ENCODE data around the gene CPA1.

CPA1 gene

DNA sequence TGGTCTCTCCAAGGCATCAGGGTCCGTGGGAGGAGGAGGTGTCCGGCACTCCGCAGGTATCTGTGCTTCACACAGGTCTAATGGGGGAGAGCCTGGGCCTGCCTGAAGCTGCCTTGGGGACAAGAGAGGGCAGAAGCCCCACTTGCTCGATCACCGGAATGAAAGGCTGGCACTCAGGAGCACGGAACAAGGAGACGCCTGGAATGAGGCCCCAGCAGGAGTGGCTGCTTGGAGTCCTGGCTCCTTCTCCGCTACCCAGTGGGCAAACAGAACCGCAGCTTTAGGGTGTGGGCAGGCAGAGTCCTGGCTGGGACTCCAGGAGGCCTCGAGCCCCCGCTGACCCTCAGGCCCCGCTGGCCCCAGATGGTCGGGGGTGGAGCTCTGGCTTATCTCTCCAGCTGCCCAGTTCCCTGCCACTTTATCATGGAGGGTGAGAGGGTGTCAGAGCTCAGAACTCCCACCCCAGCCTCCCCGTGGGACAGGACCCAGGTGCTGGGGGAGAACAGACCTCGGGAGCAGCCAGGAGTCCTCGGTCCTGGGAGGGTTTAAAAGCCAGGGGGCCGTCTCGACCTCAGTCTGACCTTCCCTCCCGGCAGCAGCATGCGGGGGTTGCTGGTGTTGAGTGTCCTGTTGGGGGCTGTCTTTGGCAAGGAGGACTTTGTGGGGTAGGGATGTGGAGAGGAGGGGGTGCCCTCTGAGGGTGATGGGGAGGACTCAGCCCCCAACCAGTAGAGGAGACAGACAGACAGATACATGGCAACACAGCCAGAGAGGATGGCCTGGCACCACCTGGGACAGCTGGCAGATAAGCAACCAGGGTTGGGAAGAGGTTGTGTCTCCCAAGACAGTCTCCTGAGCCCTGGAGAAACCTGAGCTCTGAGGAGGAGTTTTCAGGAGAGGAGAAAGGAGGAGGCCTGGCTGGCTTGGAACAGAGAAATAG is at the start of gene CPA1:
CPA1 (plus strand) TSS at position 574 of the 940 bp plus-strand sequence; CDS start at position 601, 27 bp downstream.
- Histone ChIP-seq H3K79me2 (ENCODE audit: insufficient read depth, low read length) (no peaks in the 10 kb centered on the region), H3K9me3 (ENCODE audit: insufficient read depth, low read length, severe bottlenecking) (peaks cover 7% of the 10 kb centered on the region), H3K27ac (ENCODE audit: low read length) (no peak within 1 kb of the TSS), H4K20me1 (ENCODE audit: insufficient read depth, low read length) (no peaks in the 10 kb centered on the region), H3K9ac (ENCODE audit: low read depth, low read length) (no peak within 1 kb of the TSS), H3K4me2 (ENCODE audit: insufficient read depth, low read length) (no peak within 1 kb of the TSS), H2AFZ (ENCODE audit: low read depth, low read length) (no peak within 1 kb of the TSS), H3K4me3 (ENCODE audit: low read depth in 1 of 2, low read length in 2 of 2) (no peak within 1 kb of the TSS), H3K36me3 (ENCODE audit: insufficient read depth, low read length) (no peaks in the 10 kb centered on the region), H3K4me1 (ENCODE audit: insufficient read depth, low read length) (no peaks in the 10 kb centered on the region), H3K27me3 (ENCODE audit: insufficient read depth, low read length, poor library complexity) (no peaks in the 10 kb centered on the region)
- TF ChIP-seq EZH2 (IDR thresholded peaks at IDR 0.05; ENCODE audit: borderline replicate concordance, low read depth, low read length, severe bottlenecking), result no peak
- TF ChIP-seq, protein P1, sequence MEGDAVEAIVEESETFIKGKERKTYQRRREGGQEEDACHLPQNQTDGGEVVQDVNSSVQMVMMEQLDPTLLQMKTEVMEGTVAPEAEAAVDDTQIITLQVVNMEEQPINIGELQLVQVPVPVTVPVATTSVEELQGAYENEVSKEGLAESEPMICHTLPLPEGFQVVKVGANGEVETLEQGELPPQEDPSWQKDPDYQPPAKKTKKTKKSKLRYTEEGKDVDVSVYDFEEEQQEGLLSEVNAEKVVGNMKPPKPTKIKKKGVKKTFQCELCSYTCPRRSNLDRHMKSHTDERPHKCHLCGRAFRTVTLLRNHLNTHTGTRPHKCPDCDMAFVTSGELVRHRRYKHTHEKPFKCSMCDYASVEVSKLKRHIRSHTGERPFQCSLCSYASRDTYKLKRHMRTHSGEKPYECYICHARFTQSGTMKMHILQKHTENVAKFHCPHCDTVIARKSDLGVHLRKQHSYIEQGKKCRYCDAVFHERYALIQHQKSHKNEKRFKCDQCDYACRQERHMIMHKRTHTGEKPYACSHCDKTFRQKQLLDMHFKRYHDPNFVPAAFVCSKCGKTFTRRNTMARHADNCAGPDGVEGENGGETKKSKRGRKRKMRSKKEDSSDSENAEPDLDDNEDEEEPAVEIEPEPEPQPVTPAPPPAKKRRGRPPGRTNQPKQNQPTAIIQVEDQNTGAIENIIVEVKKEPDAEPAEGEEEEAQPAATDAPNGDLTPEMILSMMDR (IDR thresholded peaks at IDR 0.05; ENCODE audit: borderline replicate concordance, extremely low read depth, low read length, poor library complexity, severe bottlenecking), result no peak
- DNase-seq (no peak), ATAC-seq (ENCODE audit: insufficient read depth, low read depth) (no peak)

DNA sequence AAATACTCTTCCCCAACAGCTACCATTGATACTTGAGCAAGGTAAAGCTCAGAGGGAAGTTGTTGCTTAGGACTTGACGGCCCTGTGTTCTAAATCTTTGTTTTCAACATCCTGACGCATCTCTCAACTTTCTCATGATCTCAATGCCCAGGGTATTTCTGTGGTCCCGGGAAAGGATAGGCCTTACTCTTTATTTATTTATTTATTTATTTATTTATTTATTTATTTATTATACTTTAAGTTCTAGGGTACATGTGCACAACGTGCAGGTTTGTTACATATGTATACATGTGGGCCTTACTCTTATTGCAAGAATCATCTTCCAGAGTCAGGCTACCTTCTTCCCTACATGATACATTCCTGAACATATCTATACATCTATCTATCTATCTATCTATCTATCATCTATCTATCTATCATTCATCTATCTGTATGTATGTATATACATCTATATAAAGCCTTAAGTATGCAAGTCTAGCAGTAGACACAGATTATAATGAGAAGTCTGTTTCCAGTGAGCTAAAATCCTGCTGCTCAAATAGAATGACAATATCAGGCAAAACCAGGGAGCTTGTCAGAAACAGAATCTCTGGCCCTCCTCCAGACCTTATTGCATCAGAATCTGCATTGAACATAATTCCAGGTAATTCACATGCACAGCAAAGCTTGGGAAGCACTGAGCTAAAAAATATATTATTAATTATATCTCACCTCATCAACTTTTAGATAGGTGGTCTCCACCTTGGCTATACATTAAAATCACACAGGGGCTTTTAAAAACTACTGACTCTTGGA is 47.8 kb upstream of the CPA1 start:
- Histone ChIP-seq H3K27ac (ENCODE audit: low read length) (no peak overlapping the region), H4K20me1 (ENCODE audit: insufficient read depth, low read length) (no peaks in the 10 kb centered on the region), H3K4me3 (ENCODE audit: low read depth in 1 of 2, low read length in 2 of 2) (no peak overlapping the region), H3K4me1 (ENCODE audit: insufficient read depth, low read length) (no peaks in the 10 kb centered on the region), H3K79me2 (ENCODE audit: insufficient read depth, low read length) (no peaks in the 10 kb centered on the region), H2AFZ (ENCODE audit: low read depth, low read length) (no peak overlapping the region), H3K9me3 (ENCODE audit: insufficient read depth, low read length, severe bottlenecking) (no peaks in the 10 kb centered on the region), H3K27me3 (ENCODE audit: insufficient read depth, low read length, poor library complexity) (no peaks in the 10 kb centered on the region), H3K36me3 (ENCODE audit: insufficient read depth, low read length) (no peaks in the 10 kb centered on the region), H3K4me2 (ENCODE audit: insufficient read depth, low read length) (no peak overlapping the region), H3K9ac (ENCODE audit: low read depth, low read length) (no peak overlapping the region)
- TF ChIP-seq, protein P1 (IDR thresholded peaks at IDR 0.05; ENCODE audit: borderline replicate concordance, extremely low read depth, low read length, poor library complexity, severe bottlenecking), result no peak
- TF ChIP-seq EZH2 (IDR thresholded peaks at IDR 0.05; ENCODE audit: borderline replicate concordance, low read depth, low read length, severe bottlenecking), result no peak
- ATAC-seq (ENCODE audit: insufficient read depth, low read depth) (no peak), DNase-seq (no peak)

DNA sequence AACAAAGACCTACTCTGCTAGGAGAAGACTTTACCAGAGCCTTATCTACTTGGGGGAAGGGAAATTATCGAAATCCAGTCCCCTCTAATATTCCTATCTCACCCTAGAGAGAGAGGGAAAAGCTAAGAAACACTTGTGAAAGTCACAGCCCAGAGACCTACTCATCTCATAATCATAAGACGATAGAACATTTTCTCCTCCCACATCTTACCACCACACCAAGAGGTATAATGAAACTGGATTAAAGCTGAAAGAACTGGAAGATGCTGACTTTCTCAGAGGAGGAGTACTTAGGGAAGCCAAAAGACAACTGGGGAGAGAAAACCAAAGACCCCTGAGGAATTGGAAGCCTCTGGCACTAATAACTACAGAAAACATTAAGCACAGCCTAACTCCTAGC is 46.5 kb upstream of the CPA1 start:
- Histone ChIP-seq H3K27me3 (ENCODE audit: insufficient read depth, low read length, poor library complexity) (no peaks in the 10 kb centered on the region), H4K20me1 (ENCODE audit: insufficient read depth, low read length) (no peaks in the 10 kb centered on the region), H3K79me2 (ENCODE audit: insufficient read depth, low read length) (no peaks in the 10 kb centered on the region), H3K36me3 (ENCODE audit: insufficient read depth, low read length) (no peaks in the 10 kb centered on the region), H3K27ac (ENCODE audit: low read length) (no peak overlapping the region), H3K9ac (ENCODE audit: low read depth, low read length) (no peak overlapping the region), H3K9me3 (ENCODE audit: insufficient read depth, low read length, severe bottlenecking) (no peaks in the 10 kb centered on the region), H3K4me1 (ENCODE audit: insufficient read depth, low read length) (no peaks in the 10 kb centered on the region), H3K4me3 (ENCODE audit: low read depth in 1 of 2, low read length in 2 of 2) (no peak overlapping the region), H3K4me2 (ENCODE audit: insufficient read depth, low read length) (no peak overlapping the region), H2AFZ (ENCODE audit: low read depth, low read length) (no peak overlapping the region)
- ATAC-seq (ENCODE audit: insufficient read depth, low read depth), result no peak
- TF ChIP-seq, protein P1 (IDR thresholded peaks at IDR 0.05; ENCODE audit: borderline replicate concordance, extremely low read depth, low read length, poor library complexity, severe bottlenecking), result no peak
- TF ChIP-seq EZH2 (IDR thresholded peaks at IDR 0.05; ENCODE audit: borderline replicate concordance, low read depth, low read length, severe bottlenecking), result no peak
- no peak for DNase-seq
